ENCODE measurements around the gene RETREG2. TPM values are rescaled to one million over a fixed set of nuclear protein-coding genes. Genes with fewer than 3 reads are reported as not detected.

RETREG2 gene
- total RNA-seq, 1 donor from 2014 or later: 32.9 TPM

- no peaks in the 10 kb centered on the region for H3K36me3 Mint-ChIP-seq
- Histone ChIP-seq H3K9me3 (ENCODE audit: low read depth) (no peaks in the 10 kb centered on the region), H3K4me2 (no peak overlapping the region), H4K20me1 (ENCODE audit: low read depth) (peaks cover 7% of the 10 kb centered on the region), H2AFZ (replicated peaks) (no peak overlapping the region), H3K27me3 (no peaks in the 10 kb centered on the region), H3F3A (ENCODE audit: low read depth) (peaks cover 9% of the 10 kb centered on the region), H3K36me3 (no peaks in the 10 kb centered on the region), H3K9ac (no peak overlapping the region), H3K4me3 (no peak overlapping the region), H3K79me2 (ENCODE audit: low read depth) (no peaks in the 10 kb centered on the region), H3K27ac (no peak overlapping the region), H3K4me1 (no peaks in the 10 kb centered on the region)
- no peaks in the 10 kb centered on the region for H3K4me1 Mint-ChIP-seq
- DNase-seq (ENCODE audit: low spot score): no peak
- no peak overlapping the region for H3K4me3 Mint-ChIP-seq
- peaks cover 6% of the 10 kb centered on the region for H3K27me3 Mint-ChIP-seq (ENCODE audit: insufficient read depth, low read depth)
- H3K27ac Mint-ChIP-seq: no peak overlapping the region
- no peak for TF ChIP-seq EZH2phosphoT487 (IDR thresholded peaks at IDR 0.05)
- TF ChIP-seq CTCF (IDR thresholded peaks at IDR 0.05): no peak
- TF ChIP-seq EZH2 (IDR thresholded peaks at IDR 0.05): no peak
- no peaks in the 10 kb centered on the region for H3K9me3 Mint-ChIP-seq
These were observed 9.5 kb upstream of the RETREG2 start for GRCh38 chr2:219168526-219168925.

- Histone ChIP-seq H2AFZ (replicated peaks) (no peak overlapping the region), H3K79me2 (ENCODE audit: low read depth) (no peaks in the 10 kb centered on the region), H3K4me2 (no peak overlapping the region), H3K27ac (no peak overlapping the region), H3K4me1 (no peaks in the 10 kb centered on the region), H3F3A (ENCODE audit: low read depth) (peaks cover 9% of the 10 kb centered on the region), H3K9me3 (ENCODE audit: low read depth) (no peaks in the 10 kb centered on the region), H3K36me3 (no peaks in the 10 kb centered on the region), H3K4me3 (no peak overlapping the region), H3K9ac (no peak overlapping the region), H4K20me1 (ENCODE audit: low read depth) (peaks cover 7% of the 10 kb centered on the region), H3K27me3 (no peaks in the 10 kb centered on the region)
- H3K4me3 Mint-ChIP-seq: no peak overlapping the region
- H3K9me3 Mint-ChIP-seq: no peaks in the 10 kb centered on the region
- H3K27me3 Mint-ChIP-seq (ENCODE audit: insufficient read depth, low read depth): peaks cover 6% of the 10 kb centered on the region
- DNase-seq (ENCODE audit: low spot score): no peak
- no peaks in the 10 kb centered on the region for H3K4me1 Mint-ChIP-seq
- TF ChIP-seq CTCF (IDR thresholded peaks at IDR 0.05): no peak
- TF ChIP-seq EZH2 (IDR thresholded peaks at IDR 0.05): no peak
- no peak for TF ChIP-seq EZH2phosphoT487 (IDR thresholded peaks at IDR 0.05)
- no peaks in the 10 kb centered on the region for H3K36me3 Mint-ChIP-seq
- no peak overlapping the region for H3K27ac Mint-ChIP-seq
These were observed 9.1 kb upstream of the RETREG2 start for GRCh38 chr2:219168932-219169331.

- H3K27ac Mint-ChIP-seq: no peak within 1 kb of the TSS
- Histone ChIP-seq H3K4me2 (no peak within 1 kb of the TSS), H3K4me1 (no peaks in the 10 kb centered on the region), H3K9ac (no peak within 1 kb of the TSS), H3F3A (ENCODE audit: low read depth) (peaks cover 9% of the 10 kb centered on the region), H3K9me3 (ENCODE audit: low read depth) (no peaks in the 10 kb centered on the region), H3K27me3 (no peaks in the 10 kb centered on the region), H3K4me3 (no peak within 1 kb of the TSS), H3K27ac (no peak within 1 kb of the TSS), H3K79me2 (ENCODE audit: low read depth) (no peaks in the 10 kb centered on the region), H2AFZ (replicated peaks) (no peak within 1 kb of the TSS), H3K36me3 (no peaks in the 10 kb centered on the region), H4K20me1 (ENCODE audit: low read depth) (peaks cover 7% of the 10 kb centered on the region)
- peaks cover 5% of the 10 kb centered on the region for H3K36me3 Mint-ChIP-seq
- no peak within 1 kb of the TSS for H3K4me3 Mint-ChIP-seq
- DNase-seq (ENCODE audit: low spot score): no peak
- no peak for TF ChIP-seq EZH2phosphoT487 (IDR thresholded peaks at IDR 0.05)
- peaks cover 8% of the 10 kb centered on the region for H3K27me3 Mint-ChIP-seq (ENCODE audit: insufficient read depth, low read depth)
- H3K9me3 Mint-ChIP-seq: no peaks in the 10 kb centered on the region
- H3K4me1 Mint-ChIP-seq: no peaks in the 10 kb centered on the region
These were observed 8.0 kb upstream of the RETREG2 start, which contains the start of gene SLC23A3 for GRCh38 chr2:219169930-219170654. TSS of gene SLC23A3 (minus strand) at chr2:219170029. CDS start at chr2:219169984, 45 bp downstream.

- Histone ChIP-seq H3K4me1 (peaks cover 7% of the 10 kb centered on the region), H3K27me3 (no peaks in the 10 kb centered on the region), H3F3A (ENCODE audit: low read depth) (peaks cover 17% of the 10 kb centered on the region), H3K9ac (no peak overlapping the region), H3K9me3 (ENCODE audit: low read depth) (no peaks in the 10 kb centered on the region), H3K4me2 (no peak overlapping the region), H3K79me2 (ENCODE audit: low read depth) (peaks cover 9% of the 10 kb centered on the region), H3K4me3 (no peak overlapping the region), H2AFZ (replicated peaks) (no peak overlapping the region), H3K27ac (no peak overlapping the region), H3K36me3 (no peaks in the 10 kb centered on the region), H4K20me1 (ENCODE audit: low read depth) (peaks cover 13% of the 10 kb centered on the region)
- no peak overlapping the region for H3K4me3 Mint-ChIP-seq
- TF ChIP-seq EZH2 (IDR thresholded peaks at IDR 0.05): no peak
- no peak for TF ChIP-seq EZH2phosphoT487 (IDR thresholded peaks at IDR 0.05)
- TF ChIP-seq CTCF (IDR thresholded peaks at IDR 0.05): peak; percentile 78
- H3K27ac Mint-ChIP-seq: peak overlapping the region; percentile 92
- H3K4me1 Mint-ChIP-seq: peaks cover 6% of the 10 kb centered on the region
- peaks cover 8% of the 10 kb centered on the region for H3K27me3 Mint-ChIP-seq (ENCODE audit: insufficient read depth, low read depth)
- H3K36me3 Mint-ChIP-seq: peaks cover 5% of the 10 kb centered on the region
- DNase-seq (ENCODE audit: low spot score): peak; percentile 62
- no peaks in the 10 kb centered on the region for H3K9me3 Mint-ChIP-seq
These were observed 6.8 kb upstream of the RETREG2 start for GRCh38 chr2:219171231-219171651.

Data from neural progenitor cell (in vitro differentiated cells).